Measurements from ENCODE around the gene ADAMTSL3.

DNA sequence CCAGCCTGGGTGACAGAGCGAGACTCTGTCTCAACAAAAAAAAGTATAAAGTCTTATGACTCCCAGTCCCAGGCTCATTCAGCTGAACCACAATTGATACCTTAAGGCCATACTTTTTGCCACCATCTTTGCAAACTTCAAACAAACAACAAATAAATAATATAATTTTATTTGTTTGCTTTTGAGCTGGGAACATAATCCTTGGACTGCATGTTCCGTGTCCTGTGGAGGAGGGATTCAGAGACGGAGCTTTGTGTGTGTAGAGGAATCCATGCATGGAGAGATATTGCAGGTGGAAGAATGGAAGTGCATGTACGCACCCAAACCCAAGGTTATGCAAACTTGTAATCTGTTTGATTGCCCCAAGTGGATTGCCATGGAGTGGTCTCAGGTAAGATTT lies 238.6 kb downstream of the ADAMTSL3 start:
- no peak for TF ChIP-seq CTCF (conservative IDR thresholded peaks at IDR 0.05 in 1 of 2, IDR thresholded peaks at IDR 0.05 in 1 of 2; ENCODE audit: low read depth in 1 of 2, low read length in 2 of 2)
- TF ChIP-seq EZH2 (IDR thresholded peaks at IDR 0.05; ENCODE audit: low read length, missing control alignments) = no peak
